HepG2 (cell line): Measurements from ENCODE around the gene THRA. TPM values are rescaled to one million over a fixed set of nuclear protein-coding genes. Genes with fewer than 3 reads are reported as not detected.

Experiments
- AHR ChIP-seq: IDR thresholded peaks from 2 replicates; pipeline ENCODE4 v1.6.1; 2018; ENCODE audit warnings: missing genetic modification reagents, missing compliant biosample characterization
- DPF2 ChIP-seq: sonication (generic); formaldehyde crosslinking; IDR thresholded peaks from 2 replicates; pipeline ENCODE4 v1.4.0; 2020; ENCODE audit warnings: mild to moderate bottlenecking, low read depth, missing genetic modification reagents, borderline replicate concordance
- FOXA1 ChIP-seq, 2 experiments: fragments of 450-650 bp in 1 of 2; sonication (generic) in 1 of 2; formaldehyde crosslinking in 1 of 2; IDR thresholded peaks; 2 replicates each; pipeline versions ENCODE4 v1.4.0 to v1.6.1; 2016 to 2020; ENCODE audit warnings: missing genetic modification reagents in 1 of 2
- HNF4G ChIP-seq, 2 experiments: sonication (generic) in 1 of 2; formaldehyde crosslinking in 1 of 2; IDR thresholded peaks; 2 replicates each; pipeline versions ENCODE4 v1.4.0 to v1.6.1; 2011 to 2020; ENCODE audit warnings: borderline replicate concordance in 2 of 2, low read depth in 2 of 2, mild to moderate bottlenecking in 2 of 2, low read length in 1 of 2, missing genetic modification reagents in 1 of 2, moderate library complexity in 1 of 2
- KLF16 ChIP-seq, 2 experiments: sonication (generic) in 1 of 2; formaldehyde crosslinking in 1 of 2; IDR thresholded peaks; 2 replicates each; pipeline versions ENCODE4 v1.6.1 to v1.8.0; 2016 to 2023; ENCODE audit warnings: missing genetic modification reagents in 2 of 2, missing compliant biosample characterization in 1 of 2
- TMF1 ChIP-seq: sonication (generic); formaldehyde crosslinking; IDR thresholded peaks from 2 replicates; pipeline ENCODE4 v1.8.1; 2022; ENCODE audit warnings: low read depth, missing genetic modification reagents
- TOE1 ChIP-seq: sonication (generic); formaldehyde crosslinking; IDR thresholded peaks from 2 replicates; pipeline ENCODE4 v1.4.0; 2020; ENCODE audit warnings: mild to moderate bottlenecking, missing genetic modification reagents
- ZNF20 ChIP-seq: sonication (generic); formaldehyde crosslinking; IDR thresholded peaks from 2 replicates; pipeline ENCODE4 v1.4.0; 2020; ENCODE audit warnings: mild to moderate bottlenecking, moderate library complexity, missing genetic modification reagents
- ZNF232 ChIP-seq: sonication (generic); formaldehyde crosslinking; IDR thresholded peaks from 2 replicates; pipeline ENCODE4 v1.4.0; 2020; ENCODE audit warnings: missing genetic modification reagents, borderline replicate concordance
- ZNF260 ChIP-seq: sonication (generic); formaldehyde crosslinking; IDR thresholded peaks from 2 replicates; pipeline ENCODE4 v1.4.0; 2020; ENCODE audit warnings: missing genetic modification reagents, low read depth, mild to moderate bottlenecking, borderline replicate concordance
- ZNF274 ChIP-seq: sonication (generic); formaldehyde crosslinking; IDR thresholded peaks from 2 replicates; pipeline ENCODE4 v1.5.1; 2020; ENCODE audit warnings: mild to moderate bottlenecking, missing genetic modification reagents
- ZNF383 ChIP-seq: sonication (generic); formaldehyde crosslinking; IDR thresholded peaks from 2 replicates; pipeline ENCODE4 v1.4.0; 2020; ENCODE audit warnings: missing genetic modification reagents, mild to moderate bottlenecking, borderline replicate concordance
- ZNF674 ChIP-seq: sonication (generic); formaldehyde crosslinking; IDR thresholded peaks from 2 replicates; pipeline ENCODE4 v1.5.0; 2020; ENCODE audit warnings: low read depth, mild to moderate bottlenecking, missing genetic modification reagents
- ZNF740 ChIP-seq: sonication (generic); formaldehyde crosslinking; IDR thresholded peaks from 2 replicates; pipeline ENCODE4 v1.4.0; 2020; ENCODE audit warnings: missing genetic modification reagents
- ZSCAN30 ChIP-seq: sonication (generic); formaldehyde crosslinking; IDR thresholded peaks from 2 replicates; pipeline ENCODE4 v1.5.0; 2020; ENCODE audit warnings: mild to moderate bottlenecking, missing genetic modification reagents
- ZSCAN9 ChIP-seq: IDR thresholded peaks from 2 replicates; pipeline ENCODE4 v1.6.1; 2016; ENCODE audit warnings: borderline replicate concordance
- polyA plus RNA-seq, 8 experiments: library from polyadenylated mRNA; depleted of rRNA in 3 of 8; stranded (reverse) in 7 of 8; unstranded in 1 of 8; fragments of >200 nt; fragmentation: Illumina TruSeq in 4 of 8; extraction: Trizol in 4 of 8; gene quantifications; 2 replicates each; pipeline versions ENCODE4 v1.2.1 to v1.2.3, GENCODE V29; 2011 to 2016; ENCODE audit warnings: low read depth in 4 of 8, missing spikeins in 1 of 8, mixed read lengths in 1 of 8; ENCODE audit not compliant: insufficient read depth in 1 of 8
- total RNA-seq, 5 experiments: library from RNA; depleted of rRNA; stranded (reverse); fragments of >200 nt; fragmentation: Illumina TruSeq; extraction: Trizol; gene quantifications; 2 replicates each; pipeline ENCODE4 v1.2.3, GENCODE V29; 2016; ENCODE audit warnings: low read depth in 1 of 5
- TF ChIP-seq, protein P1 (sequence below): sonication (generic); formaldehyde crosslinking; IDR thresholded peaks from 2 replicates; pipeline ENCODE4 v1.8.0; 2022; ENCODE audit warnings: missing genetic modification reagents, mild to moderate bottlenecking, borderline replicate concordance
- TF ChIP-seq, protein P2 (sequence below): sonication (generic); formaldehyde crosslinking; IDR thresholded peaks from 2 replicates; pipeline ENCODE4 v1.4.0; 2020; ENCODE audit warnings: missing genetic modification reagents, borderline replicate concordance
- TF ChIP-seq, protein P3 (sequence below): sonication (generic); formaldehyde crosslinking; IDR thresholded peaks from 2 replicates; pipeline ENCODE4 v1.4.0; 2020; ENCODE audit warnings: mild to moderate bottlenecking, missing genetic modification reagents
- TF ChIP-seq, protein P4 (sequence below): sonication (generic); formaldehyde crosslinking; IDR thresholded peaks from 2 replicates; pipeline ENCODE4 v1.4.0; 2020; ENCODE audit warnings: missing genetic modification reagents

Gene THRA
- total and polyA plus RNA-seq, 2 of the 13 experiments (the other 11 are each of a cell fraction or from before 2014, with no cell fraction given), result 8.0 to 9.9 TPM

DNA sequence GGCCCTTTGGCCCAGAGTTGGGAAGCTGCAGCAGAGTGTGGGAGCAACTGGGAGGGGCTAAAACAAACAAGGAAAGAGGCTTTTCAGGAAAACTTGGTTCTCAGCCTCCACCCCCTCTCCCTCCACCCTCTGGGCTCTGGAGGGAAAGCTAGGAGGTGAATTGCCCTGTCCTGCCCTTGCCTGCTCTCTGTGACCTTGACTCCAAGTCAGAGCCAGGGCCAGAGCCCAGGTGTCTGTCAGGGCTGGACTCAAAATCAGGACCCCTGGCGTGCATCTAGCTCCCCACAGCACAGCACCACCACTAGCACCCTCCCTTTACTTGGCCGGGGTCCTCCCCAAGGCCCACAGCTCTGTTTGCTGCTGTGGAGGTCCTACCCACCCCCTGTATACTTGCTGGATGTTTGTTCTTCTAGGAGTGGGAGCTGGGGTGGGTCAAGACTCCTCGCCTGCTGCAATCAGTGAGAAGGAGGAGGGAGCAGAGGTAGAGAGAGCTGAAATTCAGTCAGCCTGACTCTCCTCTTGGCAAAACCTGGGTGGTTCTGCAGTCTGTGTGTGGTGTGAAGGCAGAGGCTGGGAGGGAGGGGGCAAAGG lies 40.4 kb downstream of the THRA start (continued):
- TF ChIP-seq ZNF740 (CRISPR knock-in tag) (0 out of 2 replicates have a peak, but pooled peaks have one; percentile 17), KLF16 (CRISPR knock-in tag; IDR thresholded peaks at IDR 0.05) (0 out of 4 replicates have a peak, but pooled peaks of 1 of the 2 experiments have one; percentile 36), HNF4G (IDR thresholded peaks at IDR 0.05; ENCODE audit: borderline replicate concordance, low read depth, low read length) (no peak), HNF4G (CRISPR knock-in tag; IDR thresholded peaks at IDR 0.05; ENCODE audit: borderline replicate concordance, low read depth) (no peak), ZSCAN30 (no peak), DPF2 (CRISPR knock-in tag) (no peak), TOE1 (CRISPR knock-in tag) (no peak), ZNF674 (CRISPR knock-in tag) (no peak), ZNF20 (no peak), ZNF274 (CRISPR knock-in tag) (0 out of 2 replicates have a peak, but pooled peaks have one; percentile 68), ZNF232 (CRISPR knock-in tag) (no peak), FOXA1 (IDR thresholded peaks at IDR 0.05) (no peak), FOXA1 (CRISPR knock-in tag; IDR thresholded peaks at IDR 0.05) (peak; percentile 60; the same call in 1 of the 2 replicates), TMF1 (CRISPR knock-in tag) (no peak), ZSCAN9 (CRISPR knock-in tag) (no peak), AHR (CRISPR knock-in tag) (no peak), ZNF260 (CRISPR knock-in tag) (no peak), ZNF383 (CRISPR knock-in tag) (no peak)
- TF ChIP-seq, protein P1, sequence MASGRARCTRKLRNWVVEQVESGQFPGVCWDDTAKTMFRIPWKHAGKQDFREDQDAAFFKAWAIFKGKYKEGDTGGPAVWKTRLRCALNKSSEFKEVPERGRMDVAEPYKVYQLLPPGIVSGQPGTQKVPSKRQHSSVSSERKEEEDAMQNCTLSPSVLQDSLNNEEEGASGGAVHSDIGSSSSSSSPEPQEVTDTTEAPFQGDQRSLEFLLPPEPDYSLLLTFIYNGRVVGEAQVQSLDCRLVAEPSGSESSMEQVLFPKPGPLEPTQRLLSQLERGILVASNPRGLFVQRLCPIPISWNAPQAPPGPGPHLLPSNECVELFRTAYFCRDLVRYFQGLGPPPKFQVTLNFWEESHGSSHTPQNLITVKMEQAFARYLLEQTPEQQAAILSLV (CRISPR knock-in tag), result 0 out of 2 replicates have a peak, but pooled peaks have one; percentile 26
- TF ChIP-seq, protein P2, sequence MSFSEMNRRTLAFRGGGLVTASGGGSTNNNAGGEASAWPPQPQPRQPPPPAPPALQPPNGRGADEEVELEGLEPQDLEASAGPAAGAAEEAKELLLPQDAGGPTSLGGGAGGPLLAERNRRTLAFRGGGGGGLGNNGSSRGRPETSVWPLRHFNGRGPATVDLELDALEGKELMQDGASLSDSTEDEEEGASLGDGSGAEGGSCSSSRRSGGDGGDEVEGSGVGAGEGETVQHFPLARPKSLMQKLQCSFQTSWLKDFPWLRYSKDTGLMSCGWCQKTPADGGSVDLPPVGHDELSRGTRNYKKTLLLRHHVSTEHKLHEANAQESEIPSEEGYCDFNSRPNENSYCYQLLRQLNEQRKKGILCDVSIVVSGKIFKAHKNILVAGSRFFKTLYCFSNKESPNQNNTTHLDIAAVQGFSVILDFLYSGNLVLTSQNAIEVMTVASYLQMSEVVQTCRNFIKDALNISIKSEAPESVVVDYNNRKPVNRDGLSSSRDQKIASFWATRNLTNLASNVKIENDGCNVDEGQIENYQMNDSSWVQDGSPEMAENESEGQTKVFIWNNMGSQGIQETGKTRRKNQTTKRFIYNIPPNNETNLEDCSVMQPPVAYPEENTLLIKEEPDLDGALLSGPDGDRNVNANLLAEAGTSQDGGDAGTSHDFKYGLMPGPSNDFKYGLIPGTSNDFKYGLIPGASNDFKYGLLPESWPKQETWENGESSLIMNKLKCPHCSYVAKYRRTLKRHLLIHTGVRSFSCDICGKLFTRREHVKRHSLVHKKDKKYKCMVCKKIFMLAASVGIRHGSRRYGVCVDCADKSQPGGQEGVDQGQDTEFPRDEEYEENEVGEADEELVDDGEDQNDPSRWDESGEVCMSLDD (CRISPR knock-in tag), result no peak
- TF ChIP-seq, protein P3, sequence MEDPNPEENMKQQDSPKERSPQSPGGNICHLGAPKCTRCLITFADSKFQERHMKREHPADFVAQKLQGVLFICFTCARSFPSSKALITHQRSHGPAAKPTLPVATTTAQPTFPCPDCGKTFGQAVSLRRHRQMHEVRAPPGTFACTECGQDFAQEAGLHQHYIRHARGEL (CRISPR knock-in tag), result no peak
- TF ChIP-seq, protein P4, sequence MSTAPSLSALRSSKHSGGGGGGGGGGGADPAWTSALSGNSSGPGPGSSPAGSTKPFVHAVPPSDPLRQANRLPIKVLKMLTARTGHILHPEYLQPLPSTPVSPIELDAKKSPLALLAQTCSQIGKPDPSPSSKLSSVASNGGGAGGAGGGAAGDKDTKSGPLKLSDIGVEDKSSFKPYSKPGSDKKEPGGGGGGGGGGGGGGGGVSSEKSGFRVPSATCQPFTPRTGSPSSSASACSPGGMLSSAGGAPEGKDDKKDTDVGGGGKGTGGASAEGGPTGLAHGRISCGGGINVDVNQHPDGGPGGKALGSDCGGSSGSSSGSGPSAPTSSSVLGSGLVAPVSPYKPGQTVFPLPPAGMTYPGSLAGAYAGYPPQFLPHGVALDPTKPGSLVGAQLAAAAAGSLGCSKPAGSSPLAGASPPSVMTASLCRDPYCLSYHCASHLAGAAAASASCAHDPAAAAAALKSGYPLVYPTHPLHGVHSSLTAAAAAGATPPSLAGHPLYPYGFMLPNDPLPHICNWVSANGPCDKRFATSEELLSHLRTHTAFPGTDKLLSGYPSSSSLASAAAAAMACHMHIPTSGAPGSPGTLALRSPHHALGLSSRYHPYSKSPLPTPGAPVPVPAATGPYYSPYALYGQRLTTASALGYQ (CRISPR knock-in tag), result no peak
